ENCODE data around the gene BNIPL.

BNIPL gene

DNA sequence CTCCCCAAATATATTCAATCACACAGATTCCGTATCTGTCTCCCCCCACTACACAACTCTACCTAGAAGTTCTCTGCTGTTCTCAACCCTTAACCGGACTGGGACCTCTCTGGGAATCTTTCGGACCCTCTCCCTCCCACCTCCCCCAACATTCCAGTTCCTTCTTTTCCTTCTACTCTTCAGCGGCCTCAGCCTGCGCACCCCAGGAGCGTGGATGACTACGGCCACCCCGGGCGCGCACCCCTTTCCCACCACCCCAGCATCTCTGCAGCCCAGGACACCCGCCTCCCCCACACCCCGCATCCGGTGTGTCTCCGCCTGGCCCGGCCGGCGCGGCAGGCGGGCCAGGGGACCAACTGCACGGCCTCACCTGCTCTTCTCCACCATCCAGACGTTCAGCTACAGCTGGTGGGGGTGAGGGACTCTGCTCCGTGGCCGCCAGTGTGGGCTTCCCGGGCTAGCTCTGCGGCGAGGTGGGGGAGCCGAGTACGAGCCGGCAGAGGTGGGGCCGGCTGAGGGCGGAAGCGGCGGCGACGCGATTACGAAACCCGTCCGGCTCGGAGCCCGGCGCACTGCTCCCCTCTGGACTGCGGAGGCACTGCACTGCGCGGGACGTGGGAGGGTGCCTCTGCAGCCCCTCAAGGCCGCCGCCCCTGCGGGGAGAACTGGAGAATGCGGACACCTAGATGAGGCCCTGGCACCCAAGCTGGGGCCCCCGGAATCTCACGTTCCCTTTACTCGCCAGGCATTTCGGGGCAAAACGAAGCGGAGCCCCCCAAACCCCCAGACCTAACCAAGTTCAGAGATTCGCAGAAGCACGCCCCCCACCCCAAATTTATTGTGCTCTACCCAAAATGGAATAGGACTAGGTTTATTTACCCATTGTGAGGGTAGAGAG lies 23.0 kb downstream of the BNIPL start, which contains the start of gene CDC42SE1:
TSS of gene CDC42SE1 (minus strand) at position 514 of the 898 bp plus-strand sequence. CDS start 3,892 bp downstream, outside the sequence.
- peak; percentile 75 for DNase-seq

GRCh38 chr1:151060007-151060656 lies 23.7 kb downstream of the BNIPL start, which contains the start of gene MLLT11:
Gene MLLT11 (plus strand): TSS chr1:151060397. CDS start chr1:151067225, 6,828 bp downstream.
- DNase-seq: no peak

DNA sequence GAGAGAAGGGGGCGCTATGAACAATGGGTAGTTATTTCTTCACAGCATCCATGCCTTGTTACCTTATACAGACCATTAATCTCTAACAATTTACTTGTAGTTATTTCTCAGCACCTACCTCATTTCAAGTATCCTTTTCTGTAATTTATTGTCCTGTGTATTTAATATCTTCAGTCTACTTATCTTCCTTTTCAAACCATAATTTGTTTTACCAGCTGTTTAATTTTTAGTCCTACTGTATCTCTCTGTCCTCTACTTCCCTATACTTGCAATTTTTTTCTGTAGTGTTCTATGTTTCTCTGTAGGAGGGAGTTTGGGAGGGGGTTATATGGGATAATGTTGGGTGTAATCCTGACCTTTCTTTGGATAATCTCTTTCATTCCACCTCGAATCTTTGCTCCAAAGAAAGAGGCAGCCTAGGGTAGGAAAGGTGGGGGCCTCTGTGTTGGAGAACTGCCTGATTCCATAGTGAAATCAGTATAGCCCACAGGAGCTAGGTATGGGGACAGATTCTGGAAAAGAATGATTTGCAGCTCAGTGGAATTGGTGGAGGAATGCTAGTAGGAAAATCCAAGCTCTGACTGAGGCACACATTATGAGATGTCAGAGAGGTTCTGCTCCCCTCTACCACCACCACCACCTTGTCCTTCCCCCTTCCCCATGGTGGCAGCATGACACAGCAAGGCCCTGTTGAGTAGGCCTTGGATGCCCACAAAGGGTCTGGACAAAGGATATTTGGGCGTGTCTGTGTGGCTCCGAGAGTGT lies 24.5 kb downstream of the BNIPL start:
- peak in 1 of 2 experiments; percentile 12 for DNase-seq

DNA sequence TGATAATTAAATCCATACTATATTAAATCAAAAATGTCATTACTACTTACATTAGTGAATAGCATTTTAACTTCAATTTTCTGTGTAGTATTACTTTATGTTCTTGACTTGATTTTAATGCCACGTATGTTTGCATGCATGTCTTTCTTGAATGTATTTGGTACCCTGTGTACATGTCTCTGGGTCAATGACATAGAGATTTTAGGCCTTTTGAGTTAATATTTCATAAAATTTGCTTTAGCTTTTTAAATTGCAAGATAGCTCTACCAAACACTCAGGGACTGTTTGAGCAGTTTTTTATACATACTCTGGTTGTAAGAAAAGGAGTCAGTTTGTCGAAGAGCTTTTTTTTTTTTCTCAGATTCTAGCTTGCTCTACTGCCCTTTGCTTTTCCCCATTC lies 25.3 kb downstream of the BNIPL start:
- DNase-seq: no peak

GRCh38 chr1:151062741-151063371 lies 26.5 kb downstream of the BNIPL start:
- DNase-seq: no peak

- no peak for DNase-seq
Measured at GRCh38 chr1:151065089-151065645, 28.8 kb downstream of the BNIPL start.

DNA sequence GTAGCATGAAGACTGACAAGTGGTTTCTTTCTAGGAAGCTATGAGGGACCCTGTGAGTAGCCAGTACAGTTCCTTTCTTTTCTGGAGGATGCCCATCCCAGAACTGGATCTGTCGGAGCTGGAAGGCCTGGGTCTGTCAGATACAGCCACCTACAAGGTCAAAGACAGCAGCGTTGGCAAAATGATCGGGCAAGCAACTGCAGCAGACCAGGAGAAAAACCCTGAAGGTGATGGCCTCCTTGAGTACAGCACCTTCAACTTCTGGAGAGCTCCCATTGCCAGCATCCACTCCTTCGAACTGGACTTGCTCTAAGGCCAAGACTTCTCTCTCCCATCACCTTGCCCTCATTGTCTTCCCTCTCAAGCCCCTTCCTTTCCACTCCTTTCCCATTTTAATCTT lies 30.8 kb downstream of the BNIPL start:
- no peak for DNase-seq

DNA sequence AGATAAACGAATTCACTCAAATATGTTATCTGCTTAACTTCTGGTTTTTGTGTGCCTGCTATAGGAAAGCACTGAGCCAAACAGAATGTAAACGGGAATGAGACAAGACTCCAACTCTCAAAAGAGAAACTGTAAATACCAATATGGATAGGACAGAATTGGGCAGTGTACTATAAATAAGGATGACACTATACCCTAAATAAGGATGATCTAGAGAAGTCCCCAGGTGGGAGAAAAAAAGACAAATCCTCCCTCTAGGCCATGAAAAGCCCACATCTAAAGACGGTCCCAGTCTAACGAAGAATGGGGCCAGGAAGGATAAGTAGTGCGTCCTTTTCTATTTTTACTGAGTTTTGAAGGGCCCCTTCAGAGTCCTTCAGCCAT lies 32.7 kb downstream of the BNIPL start:
- DNase-seq: no peak

GRCh38 chr1:151070474-151071276 lies 34.3 kb downstream of the BNIPL start, which contains the start of gene GABPB2:
Gene GABPB2 (plus strand): TSS chr1:151070761. CDS start chr1:151088190, 17,429 bp downstream.
- peak; percentile 84 to 86 for DNase-seq

GRCh38 chr1:151072224-151072623 lies 35.8 kb downstream of the BNIPL start:
- no peak for DNase-seq

DNA sequence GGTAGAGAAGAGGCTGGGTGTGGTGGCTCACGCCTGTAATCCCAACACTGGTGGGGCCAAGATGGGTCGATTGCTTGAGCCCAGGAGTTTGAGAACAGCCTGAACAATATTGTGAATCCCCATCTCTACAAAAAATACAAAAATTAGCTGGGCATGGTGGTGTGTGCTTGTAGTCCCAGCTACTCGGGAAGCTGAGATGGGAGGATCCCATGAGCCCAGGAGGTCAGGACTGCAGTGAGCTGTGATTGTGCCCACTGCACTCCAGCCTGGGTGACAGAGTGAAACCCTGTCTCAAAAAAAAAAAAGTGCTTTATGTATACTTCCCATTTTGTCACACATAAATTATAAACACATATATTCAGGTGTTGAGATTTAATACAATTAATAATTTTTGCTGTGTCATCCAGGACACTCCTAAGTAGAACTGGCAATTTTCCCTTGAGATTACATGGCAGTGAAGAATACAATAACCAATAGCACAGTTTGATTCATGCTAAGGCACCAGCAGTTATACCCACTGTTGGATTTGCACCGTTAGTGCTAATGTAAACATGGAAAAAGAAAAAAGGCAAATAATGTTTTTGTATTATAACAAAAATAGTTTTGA lies 49.7 kb downstream of the BNIPL start:
- DNase-seq: no peak

Measured in AML-193 (cell line).